ENCODE measurements around the gene HLA-G.

DNA sequence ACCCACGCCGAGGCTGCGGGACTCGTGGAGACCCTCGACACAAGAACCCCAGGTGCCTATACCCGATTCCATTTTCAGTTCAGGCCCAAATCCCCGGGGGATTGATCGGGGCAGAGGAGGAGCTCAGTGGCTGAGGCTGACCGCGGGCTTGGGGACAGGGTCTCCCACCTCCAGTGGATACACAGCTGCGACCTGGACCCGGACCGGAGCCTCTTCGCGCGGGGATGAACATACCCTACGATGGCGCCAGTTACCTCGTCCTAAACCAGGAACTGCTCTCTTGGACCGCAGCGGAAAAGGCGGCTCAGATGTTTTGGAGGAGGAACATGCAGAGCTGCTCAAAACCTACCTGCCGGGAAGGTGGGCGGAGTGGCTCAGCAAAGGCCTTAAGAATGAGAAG is 27.4 kb upstream of the HLA-G start:
- no peak for TF ChIP-seq FOXP2 (optimal IDR thresholded peaks at IDR 0.05; ENCODE audit: borderline replicate concordance, extremely low read depth, extremely low read length, insufficient read depth)
- TF ChIP-seq, protein P1, sequence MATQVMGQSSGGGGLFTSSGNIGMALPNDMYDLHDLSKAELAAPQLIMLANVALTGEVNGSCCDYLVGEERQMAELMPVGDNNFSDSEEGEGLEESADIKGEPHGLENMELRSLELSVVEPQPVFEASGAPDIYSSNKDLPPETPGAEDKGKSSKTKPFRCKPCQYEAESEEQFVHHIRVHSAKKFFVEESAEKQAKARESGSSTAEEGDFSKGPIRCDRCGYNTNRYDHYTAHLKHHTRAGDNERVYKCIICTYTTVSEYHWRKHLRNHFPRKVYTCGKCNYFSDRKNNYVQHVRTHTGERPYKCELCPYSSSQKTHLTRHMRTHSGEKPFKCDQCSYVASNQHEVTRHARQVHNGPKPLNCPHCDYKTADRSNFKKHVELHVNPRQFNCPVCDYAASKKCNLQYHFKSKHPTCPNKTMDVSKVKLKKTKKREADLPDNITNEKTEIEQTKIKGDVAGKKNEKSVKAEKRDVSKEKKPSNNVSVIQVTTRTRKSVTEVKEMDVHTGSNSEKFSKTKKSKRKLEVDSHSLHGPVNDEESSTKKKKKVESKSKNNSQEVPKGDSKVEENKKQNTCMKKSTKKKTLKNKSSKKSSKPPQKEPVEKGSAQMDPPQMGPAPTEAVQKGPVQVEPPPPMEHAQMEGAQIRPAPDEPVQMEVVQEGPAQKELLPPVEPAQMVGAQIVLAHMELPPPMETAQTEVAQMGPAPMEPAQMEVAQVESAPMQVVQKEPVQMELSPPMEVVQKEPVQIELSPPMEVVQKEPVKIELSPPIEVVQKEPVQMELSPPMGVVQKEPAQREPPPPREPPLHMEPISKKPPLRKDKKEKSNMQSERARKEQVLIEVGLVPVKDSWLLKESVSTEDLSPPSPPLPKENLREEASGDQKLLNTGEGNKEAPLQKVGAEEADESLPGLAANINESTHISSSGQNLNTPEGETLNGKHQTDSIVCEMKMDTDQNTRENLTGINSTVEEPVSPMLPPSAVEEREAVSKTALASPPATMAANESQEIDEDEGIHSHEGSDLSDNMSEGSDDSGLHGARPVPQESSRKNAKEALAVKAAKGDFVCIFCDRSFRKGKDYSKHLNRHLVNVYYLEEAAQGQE (IDR thresholded peaks at IDR 0.05; ENCODE audit: insufficient read depth in 1 of 2, low read depth in 2 of 2, low read length in 2 of 2), result no peak

All from PFSK-1 (cell line).